Measurements from ENCODE around the gene COL4A6.

The COL4A6 gene

GRCh38 chrX:108264376-108264775 lies 173.8 kb downstream of the COL4A6 start:
- DNase-seq: no peak

- no peak for DNase-seq
Observed at GRCh38 chrX:108261549-108262203, 176.5 kb downstream of the COL4A6 start.

GRCh38 chrX:108257556-108257955 lies 180.7 kb downstream of the COL4A6 start:
- no peak for DNase-seq

DNA sequence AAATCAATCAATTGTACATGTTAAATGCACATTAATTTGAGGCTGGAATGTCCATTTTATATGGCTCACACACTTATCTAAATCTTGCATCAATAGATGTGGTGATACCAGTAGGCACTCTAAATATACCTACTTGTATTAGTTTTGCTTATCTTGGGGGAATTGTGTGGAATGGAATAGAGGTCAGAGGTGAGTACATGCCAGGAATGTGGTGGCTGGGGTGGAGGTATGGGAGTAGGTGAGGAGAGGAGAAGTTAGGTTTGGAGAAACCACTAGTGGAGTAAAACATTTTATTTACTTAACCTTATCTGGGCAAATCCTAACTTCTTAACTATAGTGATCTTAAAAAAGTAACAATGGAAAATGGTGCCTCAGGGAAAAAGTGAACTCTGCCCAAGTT lies 183.6 kb downstream of the COL4A6 start:
- no peak for DNase-seq

DNA sequence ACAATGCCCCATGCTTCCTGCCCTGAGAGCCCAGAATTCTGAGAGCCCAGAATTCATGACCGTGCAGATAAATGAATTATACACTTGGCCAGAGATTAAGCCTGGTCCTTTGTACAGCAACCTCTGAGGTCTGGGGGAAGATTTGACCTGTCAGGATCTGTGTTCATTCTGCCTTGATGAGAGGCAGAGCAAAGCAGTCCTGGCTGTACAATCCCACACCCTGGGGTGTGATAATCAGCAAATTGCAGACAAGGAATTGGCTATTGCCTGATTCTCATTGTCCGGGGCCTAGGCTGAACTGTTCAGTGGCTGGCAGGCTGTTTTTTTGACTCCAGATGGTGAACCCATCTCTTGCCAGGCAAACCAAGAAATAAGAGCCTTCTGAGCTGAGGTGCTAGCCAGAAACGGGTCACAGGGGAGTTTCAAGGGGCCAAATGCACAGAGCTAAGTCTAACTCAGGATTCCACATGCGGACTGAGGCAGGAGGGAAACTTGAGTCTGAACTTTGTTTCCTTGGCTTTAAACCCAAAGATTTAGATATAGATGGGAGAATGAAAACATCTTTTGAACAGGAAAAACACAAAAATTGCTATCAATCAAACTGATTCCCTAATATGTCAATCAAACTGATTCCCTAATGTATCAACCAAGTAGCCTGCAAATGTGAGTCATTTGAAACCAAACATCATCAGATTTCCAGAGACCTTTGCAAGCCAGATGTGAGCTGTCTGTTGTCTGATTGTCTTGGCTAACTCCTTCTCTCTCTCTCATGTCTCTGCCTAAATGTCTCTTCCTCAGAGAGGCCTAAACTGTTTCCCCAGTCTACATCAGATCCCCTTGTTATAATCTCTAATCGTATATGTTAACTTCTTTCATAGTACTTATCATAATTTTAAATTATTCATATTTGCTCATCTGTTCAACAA lies 187.3 kb downstream of the COL4A6 start:
- DNase-seq: no peak

GRCh38 chrX:108246304-108246954 lies 191.8 kb downstream of the COL4A6 start:
- DNase-seq: no peak

GRCh38 chrX:108245462-108245861 lies 192.8 kb downstream of the COL4A6 start:
- DNase-seq: no peak

- no peak for DNase-seq
Observed at GRCh38 chrX:108235986-108236385, 202.2 kb downstream of the COL4A6 start.

DNA sequence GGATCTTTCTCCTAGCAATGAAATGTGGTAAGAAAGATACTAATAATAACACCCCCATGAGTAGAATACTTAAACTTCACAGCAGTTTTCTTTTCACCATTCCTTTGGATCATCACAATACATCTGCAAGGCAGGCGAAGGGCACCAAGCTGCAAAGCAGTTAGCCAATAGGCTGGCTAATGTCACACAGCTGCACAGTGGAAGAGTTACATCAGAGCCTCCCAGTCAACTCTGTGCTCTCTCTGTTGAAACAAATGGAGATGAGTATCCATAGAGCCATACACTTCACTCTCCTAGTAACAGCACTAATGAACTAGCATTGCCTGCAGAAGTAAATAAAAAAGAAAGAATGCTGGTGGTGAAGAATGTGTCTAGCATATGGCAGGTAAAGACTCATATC lies 207.6 kb downstream of the COL4A6 start:
- no peak for DNase-seq

DNA sequence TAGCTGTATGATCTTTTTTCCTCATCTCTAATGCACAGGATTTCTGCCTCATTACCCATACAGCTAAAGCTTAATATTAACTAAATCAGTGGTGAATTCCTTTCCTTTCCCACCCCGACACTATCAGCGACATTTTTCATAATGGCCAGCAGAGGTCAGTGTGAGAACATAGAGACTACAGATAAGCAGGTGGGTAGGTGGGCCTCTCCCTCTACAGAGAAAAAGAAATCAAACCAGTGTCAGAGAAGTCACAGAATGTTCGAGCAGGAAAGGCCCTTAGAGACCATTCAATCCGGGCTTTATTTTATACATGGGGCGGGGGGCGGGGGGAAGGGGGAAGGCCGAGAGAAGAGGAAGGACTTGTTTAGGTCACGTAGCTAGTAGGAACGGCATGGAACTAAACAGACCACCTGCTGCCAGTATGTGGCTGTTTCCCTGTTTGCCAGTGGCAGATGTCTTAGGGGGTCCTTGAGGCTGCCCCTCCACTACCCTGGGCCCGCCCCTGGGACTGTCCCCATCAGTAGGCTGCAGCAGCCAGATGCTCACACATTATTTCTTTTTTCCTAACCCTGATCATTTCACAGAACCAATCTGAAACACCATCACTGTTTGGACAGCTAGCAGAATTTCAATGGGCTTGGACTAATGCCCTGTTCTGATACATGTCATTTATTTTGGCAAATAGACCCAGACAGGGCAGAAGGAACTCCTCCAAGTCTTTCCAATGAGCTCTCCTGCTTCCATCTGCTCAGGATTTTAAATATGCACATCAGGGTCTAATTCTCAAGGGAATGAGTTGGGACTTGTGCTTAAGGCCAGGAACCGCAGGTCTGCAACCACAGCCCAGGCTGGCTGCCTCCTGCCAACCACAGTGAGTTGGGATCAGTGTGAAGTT lies 213.2 kb downstream of the COL4A6 start:
- DNase-seq: peak; percentile 95

- DNase-seq: no peak
Observed at GRCh38 chrX:108224218-108224617, 214.0 kb downstream of the COL4A6 start.

DNA sequence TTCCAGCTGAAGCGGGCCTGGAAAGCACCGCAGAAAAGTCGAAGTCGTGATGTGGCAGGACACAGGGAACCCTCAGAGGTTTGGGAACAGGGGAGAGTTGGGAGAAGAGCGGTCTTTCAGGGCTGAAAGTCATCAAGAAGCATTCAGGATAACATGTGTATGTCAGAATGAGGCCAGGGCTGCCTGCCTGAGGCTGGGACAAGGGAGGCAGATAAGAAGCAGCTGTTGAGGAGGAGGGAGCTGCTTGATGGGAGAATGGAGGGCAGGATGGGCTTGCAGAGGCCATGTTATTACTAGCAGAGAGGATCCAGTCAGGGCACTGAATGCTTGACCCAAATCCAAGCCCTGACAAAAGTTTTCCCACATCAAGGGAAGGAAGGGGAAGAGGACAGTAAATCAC lies 214.6 kb downstream of the COL4A6 start:
- no peak for DNase-seq

DNA sequence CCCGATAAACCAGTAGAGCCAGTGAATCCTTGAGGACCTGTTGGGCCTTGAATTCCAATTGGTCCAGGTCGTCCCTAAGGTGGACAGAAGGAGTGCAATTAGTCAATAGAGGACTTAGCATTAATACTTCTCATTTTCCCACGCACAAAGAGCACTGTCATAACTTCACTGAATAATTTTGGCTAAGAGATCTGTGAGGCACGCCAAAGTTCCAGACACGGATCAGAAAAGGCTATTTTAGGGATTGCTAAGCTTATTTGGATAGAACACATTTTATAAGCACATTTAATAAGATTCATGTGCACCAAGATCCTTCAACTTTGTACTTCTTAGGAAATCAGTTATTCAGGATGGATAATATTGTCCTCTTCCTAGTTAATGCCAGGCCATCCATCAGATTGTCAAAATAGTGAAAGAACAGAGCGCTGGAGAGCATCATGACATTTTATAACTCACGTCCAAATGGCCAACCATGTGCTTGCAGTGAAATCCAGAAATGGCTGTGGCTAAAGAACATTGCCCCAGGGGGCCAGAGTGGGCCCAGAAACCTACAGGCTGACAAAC lies 216.8 kb downstream of the COL4A6 start:
- DNase-seq: no peak

DNA sequence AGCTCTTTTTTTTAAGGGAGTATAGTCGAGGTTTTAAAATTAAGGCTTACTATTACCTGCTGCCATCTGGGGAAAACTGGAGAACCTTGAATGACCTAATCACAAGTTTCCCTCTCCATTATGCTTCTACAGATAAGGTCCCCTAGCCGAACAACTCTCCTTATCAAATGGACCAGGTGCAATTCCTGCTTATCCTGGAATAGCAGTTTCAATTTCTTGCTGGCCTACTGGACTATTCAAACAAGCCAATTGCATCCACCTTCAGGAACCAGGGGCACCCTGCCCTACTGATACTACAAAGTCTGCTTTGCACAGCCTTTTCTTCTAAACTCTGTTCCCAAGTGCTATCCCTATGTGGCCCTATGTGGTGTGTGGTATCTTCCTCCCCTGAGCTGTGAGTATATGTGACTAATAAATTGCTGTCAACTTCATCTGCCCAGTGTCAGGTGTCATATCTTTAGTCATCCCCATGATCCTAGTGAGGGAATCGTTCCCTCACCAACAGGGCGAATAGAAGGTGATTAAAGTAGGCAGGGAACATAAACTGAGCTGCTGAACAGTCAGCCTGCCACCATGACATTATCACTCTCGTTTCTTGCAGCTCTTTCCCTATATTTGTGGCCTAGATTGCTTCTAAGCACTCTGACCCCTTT lies 218.1 kb downstream of the COL4A6 start:
- no peak for DNase-seq

DNA sequence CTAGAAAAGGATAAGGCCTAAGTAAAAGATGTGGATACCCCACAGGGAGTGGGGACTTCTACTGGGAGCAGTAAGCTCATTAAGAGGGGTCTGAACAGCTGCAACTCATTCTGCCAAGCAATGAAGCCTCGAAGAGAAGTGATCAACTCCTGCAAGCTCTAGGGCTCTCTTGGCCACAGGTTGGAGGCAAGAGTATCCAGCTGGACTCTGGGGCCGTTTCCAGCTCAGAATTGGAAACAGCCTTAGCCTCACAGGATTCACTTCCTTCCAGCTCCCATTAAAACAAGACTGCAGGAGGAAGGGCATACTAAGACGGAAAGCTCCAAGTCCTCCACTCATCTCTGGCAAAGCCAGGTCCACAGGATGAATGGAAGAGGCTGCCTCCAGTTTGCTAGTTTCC lies 220.3 kb downstream of the COL4A6 start:
- no peak for DNase-seq

GRCh38 chrX:108216919-108217571 lies 221.2 kb downstream of the COL4A6 start:
- no peak for DNase-seq

GRCh38 chrX:108216405-108216804 lies 221.8 kb downstream of the COL4A6 start:
- DNase-seq: no peak

DNA sequence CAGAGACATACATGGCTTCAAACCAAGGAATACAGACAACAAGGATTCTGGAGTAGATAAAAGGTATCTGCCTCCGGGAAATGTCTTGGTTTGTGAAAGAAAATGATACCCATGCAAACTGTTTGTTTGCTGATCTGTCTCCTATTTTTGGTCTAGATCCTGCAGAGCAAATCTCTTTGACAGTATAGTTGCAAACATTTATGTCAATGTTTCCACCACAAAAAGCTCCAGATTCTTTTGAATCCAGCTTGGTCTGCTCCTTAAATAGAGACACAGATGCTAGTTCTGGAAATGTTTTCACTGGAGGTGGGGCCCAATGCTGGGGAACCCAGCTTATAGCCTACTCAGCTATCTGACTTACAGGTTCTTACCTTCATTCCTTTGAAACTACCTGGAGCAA lies 226.9 kb downstream of the COL4A6 start:
- no peak for DNase-seq

DNA sequence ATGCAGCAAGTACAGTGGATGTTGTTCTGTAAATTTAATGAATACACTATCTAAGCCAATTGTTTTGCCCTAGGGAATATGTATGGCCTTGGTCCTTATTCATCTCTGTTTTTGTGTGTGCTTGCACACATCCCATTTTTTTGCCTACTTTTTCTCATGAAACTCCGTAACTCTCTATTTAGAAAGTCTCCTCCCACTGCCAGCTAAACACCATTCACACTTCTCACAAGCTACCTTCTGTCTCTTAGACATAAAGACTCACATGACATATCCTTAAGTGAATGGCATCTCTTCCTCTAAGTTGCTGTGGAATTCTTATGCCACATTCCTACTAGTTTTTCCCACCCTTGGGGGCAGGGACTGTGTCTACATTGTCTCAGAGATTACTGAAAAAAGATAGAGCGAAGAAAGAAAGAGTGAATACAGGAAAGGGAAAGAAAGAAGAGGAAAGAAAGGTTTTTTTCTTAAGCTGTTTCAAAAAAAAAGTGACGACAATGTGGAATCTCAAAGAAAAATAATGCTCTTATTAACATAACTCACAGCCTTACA lies 229.1 kb downstream of the COL4A6 start:
- no peak for DNase-seq

DNA sequence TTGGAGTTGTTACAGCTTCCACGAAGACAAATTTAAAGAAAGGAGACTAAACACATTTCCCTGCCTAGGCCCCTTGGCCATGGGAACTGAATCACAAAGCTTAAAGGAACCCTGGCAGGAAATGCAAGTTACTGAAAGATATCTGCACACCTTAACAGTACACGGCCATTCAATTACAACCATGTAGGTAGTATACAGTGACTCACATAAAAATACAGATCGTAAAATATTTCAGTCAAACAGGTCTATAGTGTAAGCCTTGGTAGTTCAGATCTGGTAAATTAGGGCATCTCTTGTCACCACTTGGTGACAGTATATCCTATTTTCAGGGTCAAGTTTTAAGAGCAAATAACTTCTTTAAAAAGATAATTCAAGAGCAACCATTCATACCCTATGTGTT lies 234.7 kb downstream of the COL4A6 start:
- DNase-seq: no peak

DNA sequence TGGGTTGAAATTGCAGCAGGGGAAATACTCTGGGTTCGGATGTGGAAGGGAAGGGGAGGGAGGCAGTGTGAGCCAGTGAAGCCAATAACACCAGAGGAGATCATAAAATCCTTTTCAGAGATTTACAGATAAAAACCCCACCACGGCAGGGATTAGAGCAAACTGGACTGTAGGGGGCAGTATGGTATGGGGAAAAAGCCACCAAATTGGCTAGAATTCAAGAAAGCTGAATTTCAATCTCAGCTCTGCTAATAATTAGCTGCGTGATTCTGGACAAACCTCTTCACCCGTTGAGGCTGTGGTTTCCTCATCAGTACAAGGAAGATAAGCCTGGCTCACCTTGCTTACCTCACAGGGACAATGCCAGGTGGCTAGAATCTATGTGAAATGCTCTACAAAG lies 238.5 kb downstream of the COL4A6 start:
- DNase-seq: no peak
